HEK293T (cell line): ENCODE results near the gene FGD5.

Source experiments
- CTCF ChIA-PET: fragments of 350-600 bp; formaldehyde crosslinking; extraction: SDS; loops from one replicate; lab custom pipeline; 2021; ENCODE audit warnings: antibody characterized with exemption, inconsistent platforms; lab: Yijun Ruan, JAX
- POLR2A ChIA-PET: fragments of 350-600 bp; formaldehyde crosslinking; extraction: SDS; loops from one replicate; lab custom pipeline; 2020; ENCODE audit warnings: antibody characterized with exemption, inconsistent platforms; lab: Yijun Ruan, JAX
- DNase-seq: peaks from one replicate; pipeline ENCODE4 v3.0.0; 2012; ENCODE audit warnings: mixed read lengths; ENCODE audit errors: extremely low spot score
- ARNT ChIP-seq: fragments of 450-650 bp; IDR thresholded peaks from 2 replicates; pipeline ENCODE4 v1.6.1; 2017; ENCODE audit warnings: mild to moderate bottlenecking
- BHLHE40 ChIP-seq: fragments of 450-650 bp; IDR thresholded peaks from 2 replicates; pipeline ENCODE4 v1.6.1; 2016; ENCODE audit warnings: mild to moderate bottlenecking, moderate library complexity, borderline replicate concordance
- CTBP1 ChIP-seq: fragments of 450-650 bp; IDR thresholded peaks from 2 replicates; pipeline ENCODE4 v1.6.1; 2016; ENCODE audit warnings: borderline replicate concordance
- ELF4 ChIP-seq: fragments of 450-650 bp; IDR thresholded peaks from 2 replicates; pipeline ENCODE4 v1.6.1; 2017; ENCODE audit warnings: antibody characterized with exemption
- FOXA1 ChIP-seq: fragments of 450-650 bp; IDR thresholded peaks from 2 replicates; pipeline ENCODE4 v1.6.1; 2016; ENCODE audit warnings: mild to moderate bottlenecking
- FOXK2 ChIP-seq: fragments of 450-650 bp; IDR thresholded peaks from 2 replicates; pipeline ENCODE4 v1.6.1; 2016; ENCODE audit warnings: mild to moderate bottlenecking
- FOXM1 ChIP-seq: fragments of 450-650 bp; IDR thresholded peaks from 2 replicates; pipeline ENCODE4 v1.6.1; 2017; ENCODE audit warnings: mild to moderate bottlenecking, borderline replicate concordance
- HDGF ChIP-seq: fragments of 450-650 bp; IDR thresholded peaks from 2 replicates; pipeline ENCODE4 v1.6.1; 2017; ENCODE audit warnings: antibody characterized with exemption, borderline replicate concordance
- L3MBTL2 ChIP-seq: fragments of 450-650 bp; conservative IDR thresholded peaks from 2 replicates; pipeline ENCODE4 v1.6.1; 2016; ENCODE audit warnings: mild to moderate bottlenecking
- LEF1 ChIP-seq: fragments of 450-650 bp; IDR thresholded peaks from 2 replicates; pipeline ENCODE4 v1.6.1; 2017; ENCODE audit warnings: mild to moderate bottlenecking, borderline replicate concordance
- NFRKB ChIP-seq: fragments of 450-650 bp; IDR thresholded peaks from 2 replicates; pipeline ENCODE4 v1.6.1; 2016; ENCODE audit warnings: mild to moderate bottlenecking, moderate library complexity
- SP1 ChIP-seq: fragments of 450-650 bp; IDR thresholded peaks from 2 replicates; pipeline ENCODE4 v1.6.1; 2017
- SUZ12 ChIP-seq: fragments of 450-650 bp; IDR thresholded peaks from 2 replicates; pipeline ENCODE4 v1.6.1; 2016; ENCODE audit warnings: mild to moderate bottlenecking
- TARDBP ChIP-seq: fragments of 450-650 bp; IDR thresholded peaks from 2 replicates; pipeline ENCODE4 v1.6.1; 2016
- ZNF384 ChIP-seq: fragments of 450-650 bp; IDR thresholded peaks from 2 replicates; pipeline ENCODE4 v1.6.1; 2016
- TF ChIP-seq, protein P1 (sequence below): fragments of 450-650 bp; IDR thresholded peaks from 2 replicates; pipeline ENCODE4 v1.6.1; 2016

Gene FGD5

DNA sequence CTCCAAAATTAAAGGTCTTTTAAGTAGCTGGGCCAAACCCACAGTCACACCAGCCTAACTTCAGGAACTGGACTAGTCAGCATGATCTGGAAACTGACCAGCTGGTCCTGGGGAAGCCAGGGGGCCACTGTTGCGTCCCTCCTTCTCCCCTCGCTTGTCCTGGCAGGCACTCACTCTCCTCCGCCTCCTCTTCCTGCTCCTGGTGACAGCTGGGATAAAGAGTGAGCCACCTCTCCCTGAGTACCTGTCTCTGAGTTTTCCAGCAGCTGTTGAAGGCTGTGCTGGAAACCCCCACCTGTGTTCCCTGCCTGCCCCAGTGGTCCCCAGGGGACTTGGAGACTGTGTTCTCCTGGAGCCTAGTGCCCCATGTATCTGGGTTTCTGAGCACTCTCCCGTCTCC, 56.0 kb downstream of the FGD5 start:
- TF ChIP-seq ELF4 (no peak), CTBP1 (no peak), ZNF384 (no peak), L3MBTL2 (no peak), FOXA1 (no peak), SUZ12 (no peak), TARDBP (no peak), LEF1 (no peak), HDGF (no peak), ARNT (no peak), FOXM1 (no peak)
- TF ChIP-seq, protein P1, sequence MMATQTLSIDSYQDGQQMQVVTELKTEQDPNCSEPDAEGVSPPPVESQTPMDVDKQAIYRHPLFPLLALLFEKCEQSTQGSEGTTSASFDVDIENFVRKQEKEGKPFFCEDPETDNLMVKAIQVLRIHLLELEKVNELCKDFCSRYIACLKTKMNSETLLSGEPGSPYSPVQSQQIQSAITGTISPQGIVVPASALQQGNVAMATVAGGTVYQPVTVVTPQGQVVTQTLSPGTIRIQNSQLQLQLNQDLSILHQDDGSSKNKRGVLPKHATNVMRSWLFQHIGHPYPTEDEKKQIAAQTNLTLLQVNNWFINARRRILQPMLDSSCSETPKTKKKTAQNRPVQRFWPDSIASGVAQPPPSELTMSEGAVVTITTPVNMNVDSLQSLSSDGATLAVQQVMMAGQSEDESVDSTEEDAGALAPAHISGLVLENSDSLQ, result no peak
- ChIA-PET CTCF (no interaction called here), POLR2A (no interaction called here)
- DNase-seq, result no peak

DNA sequence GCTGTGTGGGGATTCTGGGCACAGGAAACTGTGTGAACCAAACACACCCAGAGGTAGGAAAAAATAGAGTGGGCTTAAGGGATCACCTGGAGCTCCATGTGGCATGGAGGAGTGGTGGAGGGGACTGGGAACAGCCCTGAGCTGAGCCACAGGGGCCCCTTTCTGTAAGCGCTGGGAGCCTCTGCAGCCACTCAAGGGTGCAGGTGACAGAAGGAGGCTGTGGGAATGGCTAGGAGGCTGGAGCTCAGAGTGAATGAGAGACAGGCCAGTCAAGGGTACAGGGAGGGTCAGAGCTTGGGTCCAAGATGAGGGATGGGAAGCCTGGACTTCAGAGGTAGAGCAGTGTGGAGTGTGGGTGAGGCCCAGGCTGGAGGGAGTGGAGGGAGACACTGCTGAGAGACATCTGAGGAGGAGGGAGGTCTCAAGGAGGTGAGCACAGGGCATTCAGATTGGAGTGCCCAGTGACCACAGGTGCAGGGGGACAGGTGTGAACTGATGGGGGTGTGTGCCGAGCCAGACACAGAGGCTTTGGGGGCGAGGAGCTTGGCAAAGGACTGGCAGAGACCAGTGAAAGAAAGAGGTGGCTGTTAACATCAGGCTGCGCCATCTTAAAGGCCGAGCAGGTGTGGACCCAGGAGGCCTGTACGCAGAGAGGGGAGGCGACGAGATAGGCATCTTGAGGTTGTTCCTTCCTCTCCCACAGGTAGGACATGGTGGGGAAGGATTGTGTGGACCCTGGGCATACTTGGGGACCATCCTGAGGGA, 56.8 kb downstream of the FGD5 start:
- no peak for DNase-seq
- no peak for TF ChIP-seq LEF1
- no peak for TF ChIP-seq ZNF384
- no peak for TF ChIP-seq HDGF
- no peak for TF ChIP-seq L3MBTL2
- TF ChIP-seq SP1, result no peak
- no peak for TF ChIP-seq SUZ12
- no peak for TF ChIP-seq FOXM1
- no peak for TF ChIP-seq FOXK2
- TF ChIP-seq, protein P1, result no peak
- TF ChIP-seq ELF4, result no peak
- no peak for TF ChIP-seq FOXA1
- no peak for TF ChIP-seq BHLHE40
- TF ChIP-seq TARDBP, result no peak
- TF ChIP-seq NFRKB, result no peak
- no peak for TF ChIP-seq ARNT
- TF ChIP-seq CTBP1, result no peak
- ChIA-PET POLR2A (no interaction called here), CTCF (no interaction called here)

DNA sequence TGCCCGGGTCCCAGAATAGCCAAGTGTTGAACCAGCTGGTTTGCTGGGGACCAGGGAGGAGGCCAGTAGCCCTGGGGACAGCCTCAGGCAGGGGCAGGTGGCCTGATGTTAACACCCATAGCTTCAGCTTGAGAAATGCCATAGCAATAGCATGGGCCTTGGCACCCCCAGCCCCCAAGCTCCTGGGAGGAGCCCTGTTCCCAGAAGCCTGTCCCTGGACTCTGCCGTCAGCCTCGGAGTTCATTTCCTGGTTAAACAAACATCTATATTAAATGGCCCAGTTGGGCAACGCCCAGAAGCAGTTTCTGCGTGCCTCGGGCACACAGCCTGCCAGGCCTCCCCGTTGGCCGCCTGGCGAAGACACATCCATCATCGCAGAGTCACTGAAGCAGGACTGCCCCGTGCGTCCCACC, 58.2 kb downstream of the FGD5 start:
- CTCF ChIA-PET, result no interaction called here
- no peak for DNase-seq

DNA sequence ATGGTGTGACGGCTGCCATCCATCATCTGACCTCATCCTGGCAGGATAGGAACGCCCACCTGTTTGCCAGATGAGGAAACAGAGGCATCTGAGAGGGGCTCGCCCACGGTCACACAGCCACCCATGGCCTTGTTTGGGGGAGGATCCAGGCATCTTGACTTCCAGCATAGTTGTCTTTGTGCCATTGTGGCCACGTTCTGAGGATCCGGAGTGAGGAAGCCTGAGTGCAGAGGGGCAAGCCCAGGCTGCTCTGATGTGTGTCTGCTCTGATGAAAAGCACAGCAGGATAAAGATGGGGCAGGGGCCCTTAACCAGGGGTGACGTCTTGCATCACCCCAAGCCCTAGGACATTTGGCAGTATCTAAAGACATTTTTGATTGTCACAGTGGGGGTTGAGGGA, 58.7 kb downstream of the FGD5 start:
- POLR2A ChIA-PET, result no interaction called here
- CTCF ChIA-PET, result no interaction called here
- no peak for TF ChIP-seq FOXM1
- DNase-seq, result no peak

More for the DNA sequence above, 58.2 kb downstream of the FGD5 start:
- POLR2A ChIA-PET, result no interaction called here
- TF ChIP-seq HDGF (no peak), FOXA1 (no peak), NFRKB (no peak), L3MBTL2 (no peak), FOXK2 (no peak), TARDBP (no peak), FOXM1 (no peak), CTBP1 (no peak), SUZ12 (no peak), BHLHE40 (no peak), LEF1 (no peak), ELF4 (no peak), ZNF384 (no peak)
- TF ChIP-seq, protein P1, result no peak

DNA sequence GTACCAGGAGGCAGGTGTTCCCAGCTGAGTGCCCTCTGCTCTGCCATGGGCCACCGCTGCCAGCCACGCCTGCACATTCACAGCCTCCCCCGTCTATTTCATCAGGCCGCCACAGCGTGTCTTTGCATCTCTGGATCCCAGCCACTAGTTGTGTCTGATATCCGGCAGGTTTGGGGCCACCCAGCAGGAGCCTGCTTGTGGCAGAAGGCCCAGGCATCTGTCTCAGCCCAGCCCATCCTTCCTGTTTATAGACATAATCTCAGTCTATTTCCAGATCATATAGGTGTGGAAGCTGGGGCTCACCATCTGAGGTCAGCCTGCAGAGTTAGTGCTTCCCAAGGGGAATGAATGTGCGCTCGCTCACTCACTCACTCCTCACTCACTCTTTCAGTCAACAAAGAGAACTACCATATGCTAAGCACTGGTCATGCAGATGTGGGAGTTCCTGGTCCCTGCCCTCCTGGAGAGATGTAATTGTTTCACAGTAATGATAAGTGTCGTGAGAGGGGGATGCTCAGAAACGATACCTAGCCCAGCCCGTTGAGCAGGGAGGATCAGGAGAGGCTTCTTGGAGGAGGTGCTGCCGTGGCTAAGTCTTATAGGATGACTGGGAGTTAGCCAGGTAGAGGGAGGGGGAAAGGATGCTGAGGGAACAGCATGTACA, 60.6 kb downstream of the FGD5 start:
- no peak for DNase-seq
- TF ChIP-seq BHLHE40, result no peak
- no peak for TF ChIP-seq FOXM1
- TF ChIP-seq TARDBP, result no peak
- TF ChIP-seq LEF1, result no peak
- TF ChIP-seq, protein P1, result no peak
- no peak for TF ChIP-seq NFRKB
- TF ChIP-seq ZNF384, result no peak
- ChIA-PET CTCF (no interaction called here), POLR2A (no interaction called here)

DNA sequence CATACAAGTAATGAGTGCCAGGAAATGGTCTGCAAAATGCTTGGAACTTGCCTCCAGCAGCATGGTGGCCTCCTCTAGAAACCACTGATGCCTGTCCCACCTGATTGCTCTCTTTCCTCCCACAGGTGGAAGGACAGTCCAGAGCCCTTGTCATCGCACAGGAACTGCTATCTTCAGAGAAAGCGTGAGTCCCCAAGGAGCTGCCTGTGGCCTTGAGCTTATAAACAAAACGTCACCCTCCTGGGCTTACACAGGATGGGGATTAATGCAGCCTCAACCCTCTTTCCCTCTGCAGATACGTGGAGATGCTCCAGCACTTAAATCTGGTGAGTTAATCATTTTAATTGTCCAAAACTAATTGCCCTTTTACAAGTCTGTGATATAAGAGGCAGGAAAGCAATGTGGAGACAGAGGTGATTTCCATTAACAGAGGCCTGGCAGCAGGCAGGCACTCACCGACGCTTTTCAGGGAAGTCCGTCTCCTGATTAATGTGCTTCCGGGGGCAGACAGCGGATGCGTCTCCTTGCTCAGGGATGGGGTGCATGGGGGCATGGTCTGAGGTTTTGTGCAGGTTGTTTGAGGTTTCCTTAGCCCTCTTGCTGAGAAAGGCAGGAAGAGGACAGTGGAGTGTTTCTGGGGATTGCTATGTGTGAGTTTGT, 61.8 kb downstream of the FGD5 start:
- CTCF ChIA-PET, result no interaction called here
- DNase-seq, result no peak
- POLR2A ChIA-PET, result no interaction called here
- TF ChIP-seq NFRKB (no peak), ZNF384 (no peak), FOXM1 (no peak), SP1 (no peak), FOXA1 (no peak), SUZ12 (no peak), L3MBTL2 (no peak), CTBP1 (no peak), LEF1 (no peak), TARDBP (no peak), BHLHE40 (no peak), HDGF (no peak), ARNT (no peak)
- TF ChIP-seq, protein P1, result no peak
